Adrenal gland (tissue), 5 donors: ENCODE results near the gene AMZ1.

Source experiments
- POLR2A ChIP-seq, 2 donors: fragments of 450-650 bp; IDR thresholded peaks; one replicate each; pipeline ENCODE4 v1.6.1; 2017; ENCODE audit warnings: antibody characterized with exemption in 2 of 2, mild to moderate bottlenecking in 2 of 2, moderate library complexity in 1 of 2
- TF ChIP-seq, protein P1 (sequence below), 6 experiments: fragments of 450-650 bp in 4 of 6; fragments of 200-600 bp in 2 of 6; sonication (generic) in 1 of 6; IDR thresholded peaks; 1 replicate in 5 of 6; 2 replicates in 1 of 6; pipeline versions ENCODE4 v1.5.1 to v1.8.0; 2016 to 2021; ENCODE audit warnings: antibody characterized with exemption in 6 of 6, mild to moderate bottlenecking in 2 of 6, moderate library complexity in 1 of 6
- donor health status: DM: no; HTN: no; CAD: no.

- TF ChIP-seq, protein P1, sequence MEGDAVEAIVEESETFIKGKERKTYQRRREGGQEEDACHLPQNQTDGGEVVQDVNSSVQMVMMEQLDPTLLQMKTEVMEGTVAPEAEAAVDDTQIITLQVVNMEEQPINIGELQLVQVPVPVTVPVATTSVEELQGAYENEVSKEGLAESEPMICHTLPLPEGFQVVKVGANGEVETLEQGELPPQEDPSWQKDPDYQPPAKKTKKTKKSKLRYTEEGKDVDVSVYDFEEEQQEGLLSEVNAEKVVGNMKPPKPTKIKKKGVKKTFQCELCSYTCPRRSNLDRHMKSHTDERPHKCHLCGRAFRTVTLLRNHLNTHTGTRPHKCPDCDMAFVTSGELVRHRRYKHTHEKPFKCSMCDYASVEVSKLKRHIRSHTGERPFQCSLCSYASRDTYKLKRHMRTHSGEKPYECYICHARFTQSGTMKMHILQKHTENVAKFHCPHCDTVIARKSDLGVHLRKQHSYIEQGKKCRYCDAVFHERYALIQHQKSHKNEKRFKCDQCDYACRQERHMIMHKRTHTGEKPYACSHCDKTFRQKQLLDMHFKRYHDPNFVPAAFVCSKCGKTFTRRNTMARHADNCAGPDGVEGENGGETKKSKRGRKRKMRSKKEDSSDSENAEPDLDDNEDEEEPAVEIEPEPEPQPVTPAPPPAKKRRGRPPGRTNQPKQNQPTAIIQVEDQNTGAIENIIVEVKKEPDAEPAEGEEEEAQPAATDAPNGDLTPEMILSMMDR (IDR thresholded peaks at IDR 0.05), result no peak
- no peak for TF ChIP-seq POLR2A (IDR thresholded peaks at IDR 0.05)
These were observed 44.4 kb downstream of the AMZ1 start for GRCh38 chr7:2732388-2732787.
